Neural progenitor cell (in vitro differentiated cells): ENCODE results near the gene CNNM2. TPM values are rescaled to one million over a fixed set of nuclear protein-coding genes. Genes with fewer than 3 reads are reported as not detected.

Experiments
- DNase-seq: peaks from one replicate; pipeline ENCODE4 v3.0.0-alpha.2; 2016; ENCODE audit warnings: low spot score
- H2AFZ ChIP-seq: fragments of 200-600 bp; sonication (generic); replicated peaks from 2 replicates; pipeline ENCODE4 v1.6.1; 2016; ENCODE audit warnings: antibody characterized with exemption
- H3F3A ChIP-seq: fragments of 200-600 bp; sonication (generic); 2 replicates; pipeline ENCODE4 v1.6.1; 2016; ENCODE audit warnings: antibody characterized with exemption, low read depth
- H3K27ac ChIP-seq: fragments of 200-600 bp; sonication (generic); 2 replicates; pipeline ENCODE4 v1.5.1; 2016; ENCODE audit warnings: mild to moderate bottlenecking
- H3K27me3 ChIP-seq: fragments of 200-600 bp; sonication (generic); 2 replicates; pipeline ENCODE4 v1.6.1; 2016; ENCODE audit warnings: mild to moderate bottlenecking, moderate library complexity
- H3K36me3 ChIP-seq: fragments of 200-600 bp; sonication (generic); 2 replicates; pipeline ENCODE4 v1.5.1; 2016
- H3K4me1 ChIP-seq: fragments of 200-600 bp; sonication (generic); 2 replicates; pipeline ENCODE4 v1.6.1; 2016; ENCODE audit warnings: mixed run types
- H3K4me2 ChIP-seq: fragments of 200-600 bp; sonication (generic); 2 replicates; pipeline ENCODE4 v1.6.1; 2016
- H3K4me3 ChIP-seq: fragments of 200-600 bp; sonication (generic); 2 replicates; pipeline ENCODE4 v1.5.1; 2016
- H3K79me2 ChIP-seq: fragments of 200-600 bp; sonication (generic); 2 replicates; pipeline ENCODE4 v1.6.1; 2016; ENCODE audit warnings: low read depth
- H3K9ac ChIP-seq: fragments of 200-600 bp; sonication (generic); 2 replicates; pipeline ENCODE4 v1.6.1; 2016
- H3K9me3 ChIP-seq: fragments of 200-600 bp; sonication (generic); 2 replicates; pipeline ENCODE4 v1.5.1; 2016; ENCODE audit warnings: low read depth
- H4K20me1 ChIP-seq: fragments of 200-600 bp; sonication (generic); 2 replicates; pipeline ENCODE4 v1.6.1; 2016; ENCODE audit warnings: low read depth
- H3K27ac Mint-ChIP-seq: 3 replicates; pipeline ENCODE4 v1.8.0; 2021; ENCODE audit warnings: mixed read lengths
- H3K27me3 Mint-ChIP-seq: 2 replicates; pipeline ENCODE4 v1.8.0; 2022; ENCODE audit warnings: low read depth, mild to moderate bottlenecking, inconsistent platforms, moderate library complexity, mixed read lengths; ENCODE audit not compliant: insufficient read depth
- H3K36me3 Mint-ChIP-seq: 3 replicates; pipeline ENCODE4 v1.8.0; 2021; ENCODE audit warnings: mixed read lengths
- H3K4me1 Mint-ChIP-seq: 3 replicates; pipeline ENCODE4 v1.8.0; 2021; ENCODE audit warnings: mixed read lengths
- H3K4me3 Mint-ChIP-seq: 3 replicates; pipeline ENCODE4 v1.8.0; 2021; ENCODE audit warnings: mild to moderate bottlenecking, moderate library complexity, mixed read lengths
- H3K9me3 Mint-ChIP-seq: 3 replicates; pipeline ENCODE4 v1.8.0; 2020; ENCODE audit warnings: mixed read lengths
- CTCF ChIP-seq: fragments of 200-600 bp; sonication (generic); IDR thresholded peaks from 2 replicates; pipeline ENCODE4 v1.5.1; 2017; ENCODE audit warnings: antibody characterized with exemption, mild to moderate bottlenecking
- EZH2 ChIP-seq: fragments of 200-600 bp; sonication (generic); IDR thresholded peaks from 2 replicates; pipeline ENCODE4 v1.6.1; 2017; ENCODE audit warnings: antibody characterized with exemption, mild to moderate bottlenecking, moderate library complexity
- EZH2phosphoT487 ChIP-seq: fragments of 200-600 bp; sonication (generic); IDR thresholded peaks from 2 replicates; pipeline ENCODE4 v1.6.1; 2017; ENCODE audit warnings: antibody characterized with exemption
- total RNA-seq: library from RNA; depleted of rRNA; stranded (reverse); fragments of >200 nt; gene quantifications from 2 replicates; pipeline ENCODE4 v1.2.3, GENCODE V29; 2015; ENCODE audit warnings: low replicate concordance

The CNNM2 gene
- total RNA-seq, 1 donor from 2014 or later, result 11.4 TPM

- Histone ChIP-seq H3K4me1 (peaks cover 19% of the 10 kb centered on the region), H3K4me2 (no peak overlapping the region), H3K27ac (no peak overlapping the region)
These were observed 120.5 kb downstream of the CNNM2 start for GRCh38 chr10:103038570-103038969.

GRCh38 chr10:103040418-103040817 is 122.3 kb downstream of the CNNM2 start:
- Histone ChIP-seq H3K79me2 (no peaks in the 10 kb centered on the region), H2AFZ (no peak overlapping the region), H3K4me3 (no peak overlapping the region), H3K4me1 (peaks cover 28% of the 10 kb centered on the region), H3K36me3 (no peaks in the 10 kb centered on the region), H4K20me1 (no peaks in the 10 kb centered on the region), H3K27ac (no peak overlapping the region), H3K9me3 (no peaks in the 10 kb centered on the region), H3F3A (peaks cover 11% of the 10 kb centered on the region), H3K9ac (no peak overlapping the region), H3K4me2 (no peak overlapping the region), H3K27me3 (no peaks in the 10 kb centered on the region)
- H3K4me3 Mint-ChIP-seq, result no peak overlapping the region
- peaks cover 30% of the 10 kb centered on the region for H3K4me1 Mint-ChIP-seq
- TF ChIP-seq CTCF (no peak), EZH2phosphoT487 (no peak), EZH2 (no peak)
- H3K27me3 Mint-ChIP-seq, result no peaks in the 10 kb centered on the region
- H3K36me3 Mint-ChIP-seq, result no peaks in the 10 kb centered on the region
- no peak for DNase-seq
- H3K27ac Mint-ChIP-seq, result no peak overlapping the region
- H3K9me3 Mint-ChIP-seq, result no peaks in the 10 kb centered on the region

More at GRCh38 chr10:103038570-103038969, 120.5 kb downstream of the CNNM2 start:
- Mint-ChIP-seq H3K4me3 (no peak overlapping the region), H3K36me3 (no peaks in the 10 kb centered on the region), H3K27ac (no peak overlapping the region), H3K27me3 (no peaks in the 10 kb centered on the region), H3K9me3 (no peaks in the 10 kb centered on the region), H3K4me1 (peaks cover 15% of the 10 kb centered on the region)
- no peaks in the 10 kb centered on the region for H3K9me3 ChIP-seq
- H3K36me3 ChIP-seq, result no peaks in the 10 kb centered on the region
- H3K27me3 ChIP-seq, result no peaks in the 10 kb centered on the region
- H3K4me3 ChIP-seq, result no peak overlapping the region
- no peaks in the 10 kb centered on the region for H4K20me1 ChIP-seq
- no peaks in the 10 kb centered on the region for H3K79me2 ChIP-seq
- DNase-seq, result no peak
- no peak overlapping the region for H2AFZ ChIP-seq
- H3F3A ChIP-seq, result peaks cover 15% of the 10 kb centered on the region
- no peak overlapping the region for H3K9ac ChIP-seq
- no peak for TF ChIP-seq CTCF

GRCh38 chr10:103041391-103041790 is 123.3 kb downstream of the CNNM2 start:
- DNase-seq, result no peak
- H3K4me2 ChIP-seq, result no peak overlapping the region
- H3K27ac Mint-ChIP-seq, result no peak overlapping the region
- H2AFZ ChIP-seq, result no peak overlapping the region
- H3K27me3 ChIP-seq, result no peaks in the 10 kb centered on the region
- H3K4me1 Mint-ChIP-seq, result peaks cover 31% of the 10 kb centered on the region
- peaks cover 19% of the 10 kb centered on the region for H3K4me1 ChIP-seq
- no peak overlapping the region for H3K27ac ChIP-seq
- no peaks in the 10 kb centered on the region for H3K36me3 ChIP-seq
- peaks cover 1% of the 10 kb centered on the region for H3F3A ChIP-seq
- H3K9ac ChIP-seq, result no peak overlapping the region
- no peaks in the 10 kb centered on the region for H3K9me3 Mint-ChIP-seq
- H3K4me3 ChIP-seq, result no peak overlapping the region
- no peaks in the 10 kb centered on the region for H3K9me3 ChIP-seq
- H4K20me1 ChIP-seq, result no peaks in the 10 kb centered on the region
- H3K79me2 ChIP-seq, result no peaks in the 10 kb centered on the region
- no peaks in the 10 kb centered on the region for H3K36me3 Mint-ChIP-seq
- no peak overlapping the region for H3K4me3 Mint-ChIP-seq
- no peak for TF ChIP-seq CTCF
- no peaks in the 10 kb centered on the region for H3K27me3 Mint-ChIP-seq

GRCh38 chr10:103042129-103042528 is 124.0 kb downstream of the CNNM2 start:
- no peaks in the 10 kb centered on the region for H3K36me3 Mint-ChIP-seq
- Histone ChIP-seq H3K4me2 (no peak overlapping the region), H3K9ac (no peak overlapping the region), H3K9me3 (no peaks in the 10 kb centered on the region), H3K4me3 (no peak overlapping the region), H3K27ac (no peak overlapping the region), H3K79me2 (no peaks in the 10 kb centered on the region), H3K27me3 (no peaks in the 10 kb centered on the region), H3K36me3 (no peaks in the 10 kb centered on the region), H2AFZ (no peak overlapping the region), H4K20me1 (no peaks in the 10 kb centered on the region), H3K4me1 (peaks cover 14% of the 10 kb centered on the region), H3F3A (no peaks in the 10 kb centered on the region)
- H3K4me3 Mint-ChIP-seq, result no peak overlapping the region
- H3K9me3 Mint-ChIP-seq, result no peaks in the 10 kb centered on the region
- no peaks in the 10 kb centered on the region for H3K27me3 Mint-ChIP-seq
- no peak for DNase-seq
- H3K27ac Mint-ChIP-seq, result no peak overlapping the region
- peaks cover 31% of the 10 kb centered on the region for H3K4me1 Mint-ChIP-seq
- TF ChIP-seq EZH2, result no peak
- no peak for TF ChIP-seq CTCF
- no peak for TF ChIP-seq EZH2phosphoT487
